ENCODE data around the gene ADPRHL1.

DNA sequence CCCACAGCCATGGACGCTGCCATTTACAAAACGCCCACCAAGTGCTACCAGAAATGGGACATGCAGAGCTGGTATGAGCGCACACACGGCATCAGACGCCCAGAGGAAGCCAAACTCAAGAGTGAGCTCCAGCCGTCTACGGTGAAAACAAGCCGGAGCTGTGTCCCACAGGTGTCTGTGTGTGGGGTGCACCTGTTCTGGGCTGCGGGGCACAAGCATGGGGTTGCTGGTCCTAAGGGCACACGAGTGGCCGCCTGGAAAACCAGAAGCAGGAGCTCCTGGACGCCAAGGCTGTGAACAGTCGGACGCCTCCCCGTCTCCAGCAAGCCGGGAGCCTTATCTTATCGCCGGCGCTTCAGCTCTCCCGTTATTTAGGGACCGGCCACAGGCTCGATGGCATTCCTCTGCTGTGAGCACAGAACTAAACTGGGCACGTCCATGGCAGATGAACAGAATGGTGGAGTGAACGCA is 1.3 kb downstream of the ADPRHL1 start:
- TF ChIP-seq, protein P1, sequence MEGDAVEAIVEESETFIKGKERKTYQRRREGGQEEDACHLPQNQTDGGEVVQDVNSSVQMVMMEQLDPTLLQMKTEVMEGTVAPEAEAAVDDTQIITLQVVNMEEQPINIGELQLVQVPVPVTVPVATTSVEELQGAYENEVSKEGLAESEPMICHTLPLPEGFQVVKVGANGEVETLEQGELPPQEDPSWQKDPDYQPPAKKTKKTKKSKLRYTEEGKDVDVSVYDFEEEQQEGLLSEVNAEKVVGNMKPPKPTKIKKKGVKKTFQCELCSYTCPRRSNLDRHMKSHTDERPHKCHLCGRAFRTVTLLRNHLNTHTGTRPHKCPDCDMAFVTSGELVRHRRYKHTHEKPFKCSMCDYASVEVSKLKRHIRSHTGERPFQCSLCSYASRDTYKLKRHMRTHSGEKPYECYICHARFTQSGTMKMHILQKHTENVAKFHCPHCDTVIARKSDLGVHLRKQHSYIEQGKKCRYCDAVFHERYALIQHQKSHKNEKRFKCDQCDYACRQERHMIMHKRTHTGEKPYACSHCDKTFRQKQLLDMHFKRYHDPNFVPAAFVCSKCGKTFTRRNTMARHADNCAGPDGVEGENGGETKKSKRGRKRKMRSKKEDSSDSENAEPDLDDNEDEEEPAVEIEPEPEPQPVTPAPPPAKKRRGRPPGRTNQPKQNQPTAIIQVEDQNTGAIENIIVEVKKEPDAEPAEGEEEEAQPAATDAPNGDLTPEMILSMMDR (conservative IDR thresholded peaks at IDR 0.05; ENCODE audit: low read depth, low read length), result no peak
- TF ChIP-seq EZH2 (IDR thresholded peaks at IDR 0.05; ENCODE audit: borderline replicate concordance, low read depth, low read length, poor library complexity, severe bottlenecking), result no peak
